ENCODE results near the gene AUTS2. TPM values are rescaled to one million over a fixed set of nuclear protein-coding genes. Genes with fewer than 3 reads are reported as not detected.

The AUTS2 gene
- total and polyA plus RNA-seq, 2 of the 8 experiments (the other 6 are each of a cell fraction or from before 2014, with no cell fraction given): 25.9 to 101 TPM

DNA sequence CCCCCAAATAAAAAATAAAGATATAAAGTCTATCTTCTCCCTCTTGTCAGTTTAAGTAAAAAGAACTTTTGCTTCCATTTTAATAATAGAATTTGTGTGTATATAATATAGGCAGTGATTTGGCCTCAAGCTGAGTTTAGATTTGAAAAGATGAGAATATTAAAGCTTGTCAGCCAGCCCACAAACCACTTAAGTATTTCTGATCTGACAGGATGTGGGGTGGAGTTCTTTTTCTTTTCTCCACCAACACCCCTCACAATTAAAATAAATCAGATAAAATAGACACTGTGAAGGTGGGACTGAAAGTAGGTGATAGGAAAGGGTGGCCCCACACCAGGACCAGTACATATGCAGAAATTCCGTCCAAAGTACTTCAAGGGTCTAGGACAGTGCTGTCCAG lies 714.1 kb downstream of the AUTS2 start:
- TF ChIP-seq TAF1 (IDR thresholded peaks at IDR 0.05; ENCODE audit: low read depth, low read length): no peak
- no peak for TF ChIP-seq CBX8 (IDR thresholded peaks at IDR 0.05; ENCODE audit: borderline replicate concordance, low read depth, low read length)
- TF ChIP-seq SIX5 (IDR thresholded peaks at IDR 0.05; ENCODE audit: low read depth, low read length): no peak
- TF ChIP-seq TBP (IDR thresholded peaks at IDR 0.05; ENCODE audit: low read depth, low read length): no peak
- no peak for TF ChIP-seq TCF12 (IDR thresholded peaks at IDR 0.05; ENCODE audit: low read depth, low read length)
- no peak for TF ChIP-seq TAF7 (optimal IDR thresholded peaks at IDR 0.05; ENCODE audit: borderline replicate concordance, low read depth, low read length)
- TF ChIP-seq SIN3A (conservative IDR thresholded peaks at IDR 0.05 in 1 of 2, IDR thresholded peaks at IDR 0.05 in 1 of 2; ENCODE audit: low read depth in 1 of 2, low read length in 2 of 2): no peak
- TF ChIP-seq, protein P1, sequence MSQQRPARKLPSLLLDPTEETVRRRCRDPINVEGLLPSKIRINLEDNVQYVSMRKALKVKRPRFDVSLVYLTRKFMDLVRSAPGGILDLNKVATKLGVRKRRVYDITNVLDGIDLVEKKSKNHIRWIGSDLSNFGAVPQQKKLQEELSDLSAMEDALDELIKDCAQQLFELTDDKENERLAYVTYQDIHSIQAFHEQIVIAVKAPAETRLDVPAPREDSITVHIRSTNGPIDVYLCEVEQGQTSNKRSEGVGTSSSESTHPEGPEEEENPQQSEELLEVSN (IDR thresholded peaks at IDR 0.05): no peak
- TF ChIP-seq RAD21 (IDR thresholded peaks at IDR 0.05 in 1 of 2, conservative IDR thresholded peaks at IDR 0.05 in 1 of 2; ENCODE audit: low read depth in 2 of 2, low read length in 2 of 2): no peak
- TF ChIP-seq CHD1 (IDR thresholded peaks at IDR 0.05; ENCODE audit: low read depth, low read length): no peak
- no peak overlapping the region for H3K9ac ChIP-seq (replicated peaks in 1 of 4; ENCODE audit: extremely low read depth in 1 of 4, low read depth in 3 of 4, low read length in 3 of 4)
- no peak overlapping the region for H3K27ac ChIP-seq (ENCODE audit: low read depth, low read length)
- no peak overlapping the region for H3K18ac ChIP-seq (ENCODE audit: extremely low read depth, low read length)
- H3K4ac ChIP-seq (replicated peaks; ENCODE audit: insufficient read length, low read depth, low read length): no peak overlapping the region
- FAIRE-seq (no peak), DNase-seq (ENCODE audit: low read depth in 1 of 2, low spot score in 2 of 2) (no peak)
- H3K23ac ChIP-seq (ENCODE audit: insufficient read length): no peak overlapping the region
- no peak overlapping the region for H2BK15ac ChIP-seq (ENCODE audit: low read length)
- H2AK5ac ChIP-seq (ENCODE audit: low read depth, low read length): no peak overlapping the region; the same call in 1 of the 2 replicates
- no peak overlapping the region for H3K4me3 ChIP-seq (ENCODE audit: extremely low read depth in 1 of 4, insufficient read depth in 2 of 4, low read depth in 3 of 4, low read length in 4 of 4)
- H3K9me3 ChIP-seq (ENCODE audit: insufficient read depth in 2 of 2, low read depth in 1 of 2, low read length in 1 of 2): no peaks in the 10 kb centered on the region
- no peaks in the 10 kb centered on the region for H3K79me2 ChIP-seq (ENCODE audit: control insufficient read depth in 1 of 2, insufficient read depth in 2 of 2, low read length in 2 of 2)
- no peak overlapping the region for H3K14ac ChIP-seq (ENCODE audit: insufficient read length)
- H3K56ac ChIP-seq (replicated peaks; ENCODE audit: insufficient read length, low read depth, low read length): no peak overlapping the region
- no peak overlapping the region for H2BK5ac ChIP-seq (ENCODE audit: low read depth, low read length)
- H3K36me3 ChIP-seq (ENCODE audit: control insufficient read depth in 2 of 4, insufficient read depth in 4 of 4, low read length in 3 of 4): no peaks in the 10 kb centered on the region
- H2AFZ ChIP-seq (ENCODE audit: low read length): no peak overlapping the region
- no peak overlapping the region; the same call in 1 of the 2 replicates for H2BK12ac ChIP-seq (ENCODE audit: low read depth, low read length)
- POLR2A ChIA-PET (ENCODE audit: partially characterized antibody): no interaction called here
- H4K5ac ChIP-seq (ENCODE audit: insufficient read length, low read depth, low read length): no peak overlapping the region
- peaks cover 2 to 9% (median 6%) of the 10 kb centered on the region in 4 experiments; a peak in 6 of 7 replicates for H3K4me1 ChIP-seq (replicated peaks in 1 of 4; ENCODE audit: control insufficient read depth in 3 of 4, insufficient read depth in 4 of 4, low read length in 3 of 4)
- H3K79me1 ChIP-seq (ENCODE audit: low read depth, low read length): no peaks in the 10 kb centered on the region
- 100% methylated on average over 1 of the region's 1 CpG; no CpG with 5 or more reads in 1 of the 2 experiments for WGBS, 2 experiments (ENCODE audit: extremely low coverage in 1 of 2, insufficient coverage in 1 of 2, insufficient read length in 1 of 2, insufficient replicate concordance in 2 of 2, low coverage in 1 of 2, low lambda C conversion rate in 2 of 2, missing lambda C conversion rate in 1 of 2)
- no peak overlapping the region for H2BK120ac ChIP-seq (replicated peaks; ENCODE audit: low read depth, low read length)
- no peak overlapping the region for H4K8ac ChIP-seq (ENCODE audit: extremely low read depth, insufficient read depth, low read length)
- no peaks in the 10 kb centered on the region for H4K20me1 ChIP-seq (replicated peaks in 1 of 2; ENCODE audit: control insufficient read depth in 1 of 2, insufficient read depth in 2 of 2, low read length in 2 of 2)
- H3K27me3 ChIP-seq (replicated peaks in 1 of 4; ENCODE audit: control insufficient read depth in 3 of 4, extremely low read depth in 1 of 4, insufficient read depth in 3 of 4, low read length in 3 of 4): no peaks in the 10 kb centered on the region
- H2BK20ac ChIP-seq (ENCODE audit: low read length): no peak overlapping the region
- H3K23me2 ChIP-seq (ENCODE audit: low read depth, low read length): no peaks in the 10 kb centered on the region
- H3K4me2 ChIP-seq (ENCODE audit: insufficient read depth in 1 of 2, low read depth in 2 of 2, low read length in 2 of 2): no peak overlapping the region
- no peak overlapping the region for H4K91ac ChIP-seq (replicated peaks; ENCODE audit: insufficient read length, low read length)
- CTCF ChIA-PET (ENCODE audit: partially characterized antibody): interaction anchor here (1.4 to 1.9 kb wide), 2 partner anchors 24 to 180 kb away, joined by 3 to 5 read pairs; no protein-coding TSS in a partner anchor
